PC-3 (cell line): ENCODE measurements around the gene SRGAP2C.
"Not testable (repeated sequence)": the region's sequence is repeated elsewhere in the genome, so short reads cannot be mapped to it uniquely, and the experiment has no call there.

Source experiments
- EZH2 ChIP-seq: fragments of 300-600 bp; sonication (generic); IDR thresholded peaks from one replicate; pipeline ENCODE4 v1.6.1; 2017; ENCODE audit warnings: antibody characterized with exemption, mild to moderate bottlenecking, low read length; ENCODE audit not compliant: unreplicated experiment
- TF ChIP-seq, protein P1 (sequence below): fragments of 300-600 bp; sonication (generic); conservative IDR thresholded peaks from 2 replicates; pipeline ENCODE4 v1.5.1; 2017; ENCODE audit warnings: antibody characterized with exemption, low read depth, mild to moderate bottlenecking, low read length

DNA sequence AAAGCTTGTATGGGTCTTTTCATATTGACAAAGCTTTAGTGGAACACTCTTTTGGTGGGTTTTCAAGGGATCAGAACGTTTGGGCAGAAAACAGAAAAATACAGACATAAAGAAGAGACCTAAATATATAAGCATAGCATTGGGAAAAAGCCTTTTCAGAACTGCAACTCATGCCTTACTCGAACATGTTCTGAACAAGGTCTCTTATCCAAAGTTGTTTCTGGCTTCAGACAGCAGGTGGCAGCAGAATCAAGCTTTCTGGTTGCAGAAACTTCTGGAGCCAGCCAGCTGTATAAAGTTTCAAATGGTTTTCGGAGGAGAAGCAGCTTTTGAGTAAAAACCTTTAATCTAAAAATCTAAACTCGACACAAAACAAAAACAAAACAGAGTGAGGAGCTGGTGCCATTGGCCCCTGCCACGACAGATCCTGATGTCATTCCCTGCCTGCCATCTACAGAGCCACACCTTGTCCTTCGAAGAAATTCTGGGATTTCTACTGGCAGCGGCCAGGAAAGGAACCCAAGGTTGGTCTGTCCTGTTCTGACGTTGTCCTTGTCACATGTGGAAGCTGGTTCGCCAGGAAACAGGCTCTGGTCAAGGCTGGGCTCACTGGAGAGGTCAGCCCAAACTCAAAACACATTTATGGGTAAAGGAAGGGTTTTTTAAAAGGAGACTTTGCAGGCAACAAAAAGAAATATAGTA, 36.1 kb upstream of the SRGAP2C start:
- TF ChIP-seq EZH2, result not testable (repeated sequence)
- TF ChIP-seq, protein P1, sequence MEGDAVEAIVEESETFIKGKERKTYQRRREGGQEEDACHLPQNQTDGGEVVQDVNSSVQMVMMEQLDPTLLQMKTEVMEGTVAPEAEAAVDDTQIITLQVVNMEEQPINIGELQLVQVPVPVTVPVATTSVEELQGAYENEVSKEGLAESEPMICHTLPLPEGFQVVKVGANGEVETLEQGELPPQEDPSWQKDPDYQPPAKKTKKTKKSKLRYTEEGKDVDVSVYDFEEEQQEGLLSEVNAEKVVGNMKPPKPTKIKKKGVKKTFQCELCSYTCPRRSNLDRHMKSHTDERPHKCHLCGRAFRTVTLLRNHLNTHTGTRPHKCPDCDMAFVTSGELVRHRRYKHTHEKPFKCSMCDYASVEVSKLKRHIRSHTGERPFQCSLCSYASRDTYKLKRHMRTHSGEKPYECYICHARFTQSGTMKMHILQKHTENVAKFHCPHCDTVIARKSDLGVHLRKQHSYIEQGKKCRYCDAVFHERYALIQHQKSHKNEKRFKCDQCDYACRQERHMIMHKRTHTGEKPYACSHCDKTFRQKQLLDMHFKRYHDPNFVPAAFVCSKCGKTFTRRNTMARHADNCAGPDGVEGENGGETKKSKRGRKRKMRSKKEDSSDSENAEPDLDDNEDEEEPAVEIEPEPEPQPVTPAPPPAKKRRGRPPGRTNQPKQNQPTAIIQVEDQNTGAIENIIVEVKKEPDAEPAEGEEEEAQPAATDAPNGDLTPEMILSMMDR, result not testable (repeated sequence)
